Right forelimb (tissue), 1 donor: ENCODE measurements around the gene GLIS1.

Experiments
- DNase-seq: peaks from one replicate; pipeline ENCODE4 v3.0.0-alpha.2; 2018

GLIS1 gene

GRCh38 chr1:53543778-53544695 is 194.9 kb downstream of the GLIS1 start:
- peak; percentile 34 for DNase-seq

- DNase-seq = no peak
Observed at GRCh38 chr1:53543130-53543777, 195.7 kb downstream of the GLIS1 start.

GRCh38 chr1:53542551-53542950 is 196.4 kb downstream of the GLIS1 start:
- DNase-seq = no peak

GRCh38 chr1:53541761-53542550 is 197.0 kb downstream of the GLIS1 start:
- DNase-seq = no peak

DNA sequence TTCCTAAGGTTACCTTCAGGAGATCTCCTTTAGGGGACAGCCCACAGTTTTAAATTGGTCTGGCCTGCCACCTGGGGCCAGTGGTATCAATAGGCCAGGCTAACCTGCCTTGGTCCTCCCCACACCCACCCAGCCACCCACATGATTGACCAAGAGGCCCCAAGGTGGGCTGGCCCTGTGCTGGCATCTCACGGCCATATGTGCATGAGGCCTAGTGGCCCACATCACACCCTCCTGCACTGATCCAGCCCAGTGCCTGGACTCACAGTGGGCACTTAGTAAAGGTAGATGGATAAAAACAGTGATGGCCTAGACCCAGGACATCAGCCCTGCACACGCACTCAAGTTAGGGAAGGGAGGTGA is 197.7 kb downstream of the GLIS1 start:
- no peak for DNase-seq

GRCh38 chr1:53540604-53541262 is 198.2 kb downstream of the GLIS1 start:
- no peak for DNase-seq

- no peak for DNase-seq
Observed at GRCh38 chr1:53539711-53540603, 199.0 kb downstream of the GLIS1 start.

DNA sequence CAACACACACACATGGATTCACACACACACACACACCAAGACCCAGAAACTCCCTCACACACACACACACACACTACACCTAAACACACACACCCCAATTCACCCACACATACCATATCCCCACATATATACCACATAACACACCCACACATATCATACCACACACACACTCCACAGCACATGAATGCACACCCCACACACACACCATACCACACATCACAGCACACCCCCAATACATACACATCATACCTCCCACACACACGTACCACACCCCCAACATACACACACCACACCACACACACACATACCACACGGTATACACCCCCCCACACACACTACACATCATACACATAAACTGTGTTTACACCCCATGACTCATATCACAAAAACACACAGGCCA is 199.7 kb downstream of the GLIS1 start:
- no peak for DNase-seq

- DNase-seq = no peak
Observed at GRCh38 chr1:53536606-53537005, 202.4 kb downstream of the GLIS1 start.

- DNase-seq = no peak
Observed at GRCh38 chr1:53535846-53536245, 203.1 kb downstream of the GLIS1 start.

DNA sequence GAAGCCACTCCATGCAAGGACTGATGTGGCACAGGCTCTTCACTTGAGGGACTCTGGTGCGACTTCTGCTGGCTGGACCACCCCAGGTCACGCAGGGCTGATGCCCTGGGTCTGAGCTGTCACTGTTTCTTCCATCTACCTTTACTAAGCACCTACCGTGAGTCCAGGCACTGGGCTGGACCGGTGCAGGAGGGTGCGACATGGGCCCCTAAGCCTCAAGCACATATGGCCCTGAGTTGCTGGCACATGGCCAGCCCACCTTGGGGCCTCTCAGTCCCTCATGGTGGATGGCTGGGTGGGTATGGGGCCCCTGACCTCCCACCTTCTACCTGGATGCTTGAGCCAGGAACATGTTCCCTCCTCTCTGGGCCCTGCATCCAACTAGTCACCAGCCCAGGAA is 203.7 kb downstream of the GLIS1 start:
- no peak for DNase-seq

DNA sequence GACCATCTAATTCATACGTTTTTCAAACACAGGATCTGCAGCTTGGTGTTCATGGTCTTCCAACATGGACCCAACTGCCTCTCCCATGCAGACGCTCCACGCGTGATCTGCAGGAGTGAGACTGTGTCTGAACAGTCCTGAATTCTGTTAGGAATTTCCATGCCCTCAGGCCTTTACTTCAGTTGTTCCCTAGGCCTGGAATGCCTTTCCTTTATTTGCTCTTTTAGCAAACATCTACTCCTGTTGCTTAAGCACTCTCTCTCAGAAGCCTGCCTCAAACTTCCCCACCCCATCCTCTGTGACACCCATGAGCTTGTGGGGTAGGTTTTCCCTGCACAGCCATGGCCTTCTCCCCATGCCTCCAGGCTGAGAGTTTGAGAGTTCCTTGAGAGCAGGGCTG is 206.1 kb downstream of the GLIS1 start:
- DNase-seq = no peak

DNA sequence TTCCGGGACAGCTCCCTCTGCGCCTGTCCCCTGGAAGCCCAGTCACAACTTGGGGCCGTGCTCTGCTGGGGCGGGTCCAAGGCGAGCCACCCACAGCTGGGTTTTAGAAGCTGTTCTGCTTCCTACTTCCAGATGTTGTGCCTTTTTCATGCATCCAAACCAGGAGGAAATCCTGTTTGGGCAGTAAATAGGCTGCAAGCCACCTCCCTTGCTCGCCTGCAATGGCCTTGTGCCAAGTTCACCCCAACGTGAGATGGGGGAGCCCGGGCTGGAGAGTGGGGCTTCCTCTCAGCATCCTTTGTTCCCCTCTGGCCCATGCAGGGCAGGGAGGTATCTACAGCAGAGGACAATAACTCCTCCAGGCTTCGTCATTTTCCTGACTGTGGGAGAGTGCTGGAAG is 206.6 kb downstream of the GLIS1 start:
- DNase-seq = no peak

DNA sequence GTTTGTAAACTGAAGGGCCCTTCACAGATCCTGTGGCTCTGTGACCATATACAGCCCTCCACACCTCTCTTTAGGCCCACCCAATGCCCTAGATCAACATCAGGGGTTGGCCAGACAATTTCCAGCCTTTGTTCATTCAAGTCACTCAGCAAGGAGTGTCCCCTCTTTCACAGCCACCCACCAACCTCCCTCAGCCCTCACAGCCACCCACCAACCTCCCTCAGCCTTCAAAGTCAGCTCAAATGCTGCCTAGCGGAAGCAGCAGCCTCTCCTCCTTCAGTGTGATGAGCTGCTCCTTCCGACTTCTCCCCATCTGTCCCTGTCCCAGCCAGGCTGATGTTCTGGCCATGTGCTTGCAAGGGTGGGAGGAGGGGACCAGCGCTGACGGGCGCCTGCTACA is 208.4 kb downstream of the GLIS1 start:
- DNase-seq = no peak

- DNase-seq = no peak
Observed at GRCh38 chr1:53529555-53529954, 209.4 kb downstream of the GLIS1 start.

- no peak for DNase-seq
Observed at GRCh38 chr1:53527368-53527767, 211.6 kb downstream of the GLIS1 start.

GRCh38 chr1:53526451-53527101 is 212.4 kb downstream of the GLIS1 start:
- peak; percentile 70 for DNase-seq

GRCh38 chr1:53525595-53525994 is 213.4 kb downstream of the GLIS1 start:
- DNase-seq = no peak

DNA sequence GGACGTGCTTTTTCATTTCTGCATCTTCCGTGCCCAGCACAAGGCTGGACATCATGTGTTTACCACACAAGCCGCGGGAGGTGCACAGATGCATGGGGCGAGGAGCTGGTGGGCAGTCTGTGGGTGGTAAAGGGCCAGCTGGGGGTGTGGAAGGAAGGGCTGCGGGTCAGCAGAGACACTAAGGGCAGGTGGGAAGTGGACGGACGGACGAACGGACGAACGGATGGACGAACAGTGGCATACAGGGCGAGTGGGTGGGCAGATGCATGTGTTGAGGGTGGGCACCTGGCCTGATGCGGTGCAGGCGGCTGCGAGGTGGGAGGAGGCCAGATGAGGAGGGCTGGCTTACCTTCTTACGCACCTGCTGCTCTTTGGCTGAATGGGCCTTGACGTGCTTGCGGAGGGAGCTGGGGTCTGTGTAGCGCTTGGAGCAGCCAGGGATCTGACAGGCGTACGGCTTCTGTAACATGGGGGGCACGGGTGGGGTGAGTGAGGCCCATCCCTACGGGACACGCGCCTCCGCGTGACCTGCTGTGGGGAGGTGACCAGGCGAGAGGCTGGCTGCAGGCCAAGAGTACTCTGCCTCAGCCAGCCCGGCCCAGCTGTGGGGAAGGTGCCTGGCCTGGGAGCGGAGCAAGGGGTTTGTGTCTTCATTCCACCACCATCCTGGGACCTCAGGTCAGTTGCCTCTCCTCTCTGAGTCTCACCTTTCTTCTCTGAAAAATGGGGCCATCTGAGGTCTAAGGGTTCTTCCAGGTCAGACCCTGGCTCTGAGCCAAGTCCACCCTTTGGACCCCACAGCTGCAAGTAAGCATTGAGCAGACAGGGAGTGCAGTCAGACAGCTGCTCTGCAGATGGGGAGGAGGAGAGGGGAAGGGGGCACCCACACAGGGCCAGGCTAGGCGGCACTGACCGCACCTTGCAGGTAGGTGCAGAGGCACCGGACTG is 214.3 kb downstream of the GLIS1 start:
- no peak for DNase-seq

DNA sequence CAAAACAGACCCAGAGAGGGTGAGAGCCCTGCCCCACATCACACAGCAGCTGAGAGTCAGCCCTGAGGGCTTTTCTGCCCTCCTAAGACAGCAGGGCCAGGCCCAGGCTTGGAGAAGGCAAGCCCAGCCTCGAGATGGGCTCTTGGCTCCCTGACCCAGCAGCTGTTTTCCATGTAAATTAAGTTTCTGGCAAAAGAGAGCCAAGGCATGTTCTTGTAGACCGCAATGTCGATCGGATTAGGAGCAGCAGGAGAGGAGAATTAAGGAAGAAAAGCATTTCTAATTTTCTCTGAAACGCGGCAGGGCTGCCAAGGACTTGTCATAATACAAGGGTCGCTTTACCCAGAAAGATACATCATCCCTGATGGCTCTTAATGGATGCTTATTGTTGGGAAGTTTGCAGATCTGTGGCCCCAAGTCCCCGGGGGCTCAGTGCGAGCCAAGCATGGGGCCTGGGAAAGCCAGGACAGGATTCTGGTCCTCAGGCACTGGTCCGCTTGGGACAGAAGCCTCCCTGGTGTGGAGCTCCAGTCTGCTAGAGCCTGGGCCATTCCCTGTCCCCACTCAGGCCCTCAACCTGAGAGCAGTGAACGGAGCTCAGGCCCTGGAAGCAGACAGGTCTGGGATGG is 216.9 kb downstream of the GLIS1 start:
- peak; percentile 61 for DNase-seq
